K562 (cell line): ENCODE results near the gene YIPF4. TPM values are rescaled to one million over a fixed set of nuclear protein-coding genes. Genes with fewer than 3 reads are reported as not detected.

ENCODE experiments used
- ATF6 ChIP-seq: sonication (generic); formaldehyde crosslinking; IDR thresholded peaks from 2 replicates; pipeline ENCODE4 v1.4.0; 2020; ENCODE audit warnings: mild to moderate bottlenecking, missing genetic modification reagents
- HDGF ChIP-seq: fragments of 450-650 bp; IDR thresholded peaks from 2 replicates; pipeline ENCODE4 v1.6.1; 2016
- HINFP ChIP-seq: fragments of 450-650 bp; conservative IDR thresholded peaks from 2 replicates; pipeline ENCODE4 v1.6.1; 2016; ENCODE audit warnings: missing genetic modification characterization, low read depth, mild to moderate bottlenecking, control low read depth, missing compliant biosample characterization
- IRF2 ChIP-seq: sonication (generic); formaldehyde crosslinking; IDR thresholded peaks from 2 replicates; pipeline ENCODE4 v1.8.1; 2022; ENCODE audit warnings: mild to moderate bottlenecking, missing genetic modification reagents
- KDM5B ChIP-seq: fragments of 200-600 bp; sonication (generic); IDR thresholded peaks from 2 replicates; pipeline ENCODE4 v1.6.1; 2012; ENCODE audit warnings: low read depth, mild to moderate bottlenecking, moderate library complexity, low read length, control low read depth, inconsistent platforms; ENCODE audit not compliant: insufficient replicate concordance
- MTA2 ChIP-seq: fragments of 450-650 bp; IDR thresholded peaks from 2 replicates; pipeline ENCODE4 v1.6.1; 2016; ENCODE audit warnings: low read depth
- UBTF ChIP-seq, 2 experiments: IDR thresholded peaks; 2 replicates each; pipeline ENCODE4 v1.6.1; 2012; ENCODE audit warnings: improper control_type of control experiment in 2 of 2, low read depth in 2 of 2, low read length in 2 of 2, borderline replicate concordance in 1 of 2
- ZBTB33 ChIP-seq: sonication (generic); formaldehyde crosslinking; IDR thresholded peaks from 2 replicates; pipeline ENCODE4 v1.8.1; 2023; ENCODE audit warnings: mild to moderate bottlenecking, missing genetic modification reagents
- ZNF740 ChIP-seq, 3 experiments: fragments of 200-800 bp in 1 of 3; sonication (Bioruptor generic) in 1 of 3; sonication (generic) in 1 of 3; formaldehyde crosslinking in 1 of 3; IDR thresholded peaks; 2 replicates each; pipeline versions ENCODE4 v1.6.1 to v1.8.0; 2016 to 2022; ENCODE audit warnings: mild to moderate bottlenecking in 2 of 3, missing compliant biosample characterization in 2 of 3, missing genetic modification characterization in 2 of 3, missing genetic modification reagents in 1 of 3
- polyA plus RNA-seq, 8 experiments: library from polyadenylated mRNA; depleted of rRNA in 4 of 8; stranded (reverse) in 5 of 8; unstranded in 3 of 8; fragments of >200 nt; fragmentation: Nextera tagmentation in 2 of 8; fragmentation: Illumina TruSeq in 1 of 8; extraction: Ambion mirVana in 2 of 8; extraction: Trizol in 1 of 8; gene quantifications; 2 replicates each; pipeline versions ENCODE4 v1.2.1 to v1.2.3, GENCODE V29; 2011 to 2014; ENCODE audit warnings: inconsistent platforms in 1 of 8, missing spikeins in 1 of 8
- total RNA-seq, 7 experiments: library from RNA; depleted of rRNA in 6 of 7; stranded (reverse); fragments of >200 nt in 6 of 7; fragmentation: Illumina TruSeq in 2 of 7; extraction: Trizol in 2 of 7; gene quantifications; 2 replicates each; pipeline versions ENCODE4 v1.2.1 to v1.2.3, GENCODE V29; 2011 to 2021; ENCODE audit warnings: low replicate concordance in 1 of 7
- TF ChIP-seq, protein P1 (sequence below): fragments of 450-650 bp; IDR thresholded peaks from 2 replicates; pipeline ENCODE4 v1.6.1; 2018; ENCODE audit not compliant: partially characterized antibody
- TF ChIP-seq, protein P2 (sequence below), 2 experiments: fragments of 450-650 bp; conservative IDR thresholded peaks; 2 replicates each; pipeline ENCODE4 v1.6.1; 2017; ENCODE audit warnings: mild to moderate bottlenecking in 2 of 2, moderate library complexity in 2 of 2

Gene YIPF4
- total and polyA plus RNA-seq, 9 of the 15 experiments (the other 6 are each of a cell fraction or from before 2014, with no cell fraction given): 4.9 to 46.9 (median 17.5) TPM

DNA sequence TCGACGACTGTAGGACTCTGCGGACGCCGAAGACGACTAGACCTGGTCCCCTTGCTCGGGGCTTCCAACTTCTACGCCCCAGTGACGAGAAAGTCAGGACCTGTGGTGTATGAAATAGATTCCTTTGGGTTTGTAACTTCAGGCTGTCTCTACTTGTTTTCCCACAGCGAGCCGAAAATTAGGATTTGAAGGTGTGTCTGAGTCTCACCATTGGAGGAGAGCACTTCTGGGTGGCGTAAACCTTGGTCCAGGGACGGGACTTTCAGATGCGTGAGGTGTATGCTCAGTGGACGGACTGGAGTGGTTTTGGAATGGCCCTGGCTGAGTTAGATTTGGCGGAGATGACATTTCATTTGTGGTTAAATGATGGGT lies 80.4 kb downstream of the YIPF4 start (continued):
- TF ChIP-seq UBTF (IDR thresholded peaks at IDR 0.05; ENCODE audit: borderline replicate concordance in 1 of 2, low read depth in 2 of 2, low read length in 2 of 2) (0 out of 4 replicates have a peak, but pooled peaks of 1 of the 2 experiments have one; percentile 1), ZNF740 (CRISPR knock-in tag; IDR thresholded peaks at IDR 0.05) (no peak), ZNF740 (tag; IDR thresholded peaks at IDR 0.05) (0 out of 4 replicates have a peak, but pooled peaks of 1 of the 2 experiments have one; percentile 35), MTA2 (no peak), ZBTB33 (CRISPR knock-in tag) (no peak), ATF6 (CRISPR knock-in tag) (no peak), HINFP (tag) (peak; percentile 94), HDGF (0 out of 2 replicates have a peak, but pooled peaks have one; percentile 18), KDM5B (no peak), IRF2 (CRISPR knock-in tag) (no peak)
- TF ChIP-seq, protein P1, sequence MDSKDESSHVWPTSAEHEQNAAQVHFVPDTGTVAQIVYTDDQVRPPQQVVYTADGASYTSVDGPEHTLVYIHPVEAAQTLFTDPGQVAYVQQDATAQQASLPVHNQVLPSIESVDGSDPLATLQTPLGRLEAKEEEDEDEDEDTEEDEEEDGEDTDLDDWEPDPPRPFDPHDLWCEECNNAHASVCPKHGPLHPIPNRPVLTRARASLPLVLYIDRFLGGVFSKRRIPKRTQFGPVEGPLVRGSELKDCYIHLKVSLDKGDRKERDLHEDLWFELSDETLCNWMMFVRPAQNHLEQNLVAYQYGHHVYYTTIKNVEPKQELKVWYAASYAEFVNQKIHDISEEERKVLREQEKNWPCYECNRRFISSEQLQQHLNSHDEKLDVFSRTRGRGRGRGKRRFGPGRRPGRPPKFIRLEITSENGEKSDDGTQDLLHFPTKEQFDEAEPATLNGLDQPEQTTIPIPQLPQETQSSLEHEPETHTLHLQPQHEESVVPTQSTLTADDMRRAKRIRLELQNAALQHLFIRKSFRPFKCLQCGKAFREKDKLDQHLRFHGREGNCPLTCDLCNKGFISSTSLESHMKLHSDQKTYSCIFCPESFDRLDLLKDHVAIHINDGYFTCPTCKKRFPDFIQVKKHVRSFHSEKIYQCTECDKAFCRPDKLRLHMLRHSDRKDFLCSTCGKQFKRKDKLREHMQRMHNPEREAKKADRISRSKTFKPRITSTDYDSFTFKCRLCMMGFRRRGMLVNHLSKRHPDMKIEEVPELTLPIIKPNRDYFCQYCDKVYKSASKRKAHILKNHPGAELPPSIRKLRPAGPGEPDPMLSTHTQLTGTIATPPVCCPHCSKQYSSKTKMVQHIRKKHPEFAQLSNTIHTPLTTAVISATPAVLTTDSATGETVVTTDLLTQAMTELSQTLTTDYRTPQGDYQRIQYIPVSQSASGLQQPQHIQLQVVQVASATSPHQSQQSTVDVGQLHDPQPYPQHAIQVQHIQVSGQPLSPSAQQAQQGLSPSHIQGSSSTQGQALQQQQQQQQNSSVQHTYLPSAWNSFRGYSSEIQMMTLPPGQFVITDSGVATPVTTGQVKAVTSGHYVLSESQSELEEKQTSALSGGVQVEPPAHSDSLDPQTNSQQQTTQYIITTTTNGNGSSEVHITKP: no peak
- TF ChIP-seq, protein P2, sequence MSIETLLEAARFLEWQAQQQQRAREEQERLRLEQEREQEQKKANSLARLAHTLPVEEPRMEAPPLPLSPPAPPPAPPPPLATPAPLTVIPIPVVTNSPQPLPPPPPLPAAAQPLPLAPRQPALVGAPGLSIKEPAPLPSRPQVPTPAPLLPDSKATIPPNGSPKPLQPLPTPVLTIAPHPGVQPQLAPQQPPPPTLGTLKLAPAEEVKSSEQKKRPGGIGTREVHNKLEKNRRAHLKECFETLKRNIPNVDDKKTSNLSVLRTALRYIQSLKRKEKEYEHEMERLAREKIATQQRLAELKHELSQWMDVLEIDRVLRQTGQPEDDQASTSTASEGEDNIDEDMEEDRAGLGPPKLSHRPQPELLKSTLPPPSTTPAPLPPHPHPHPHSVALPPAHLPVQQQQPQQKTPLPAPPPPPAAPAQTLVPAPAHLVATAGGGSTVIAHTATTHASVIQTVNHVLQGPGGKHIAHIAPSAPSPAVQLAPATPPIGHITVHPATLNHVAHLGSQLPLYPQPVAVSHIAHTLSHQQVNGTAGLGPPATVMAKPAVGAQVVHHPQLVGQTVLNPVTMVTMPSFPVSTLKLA (conservative IDR thresholded peaks at IDR 0.05): no peak
